ENCODE measurements around the gene XRN1. TPM values are rescaled to one million over a fixed set of nuclear protein-coding genes. Genes with fewer than 3 reads are reported as not detected.
A peak's percentile ranks its signal among the peaks of the same experiment; 100 is the strongest.

Gene XRN1
- total and polyA plus RNA-seq, 8 donors, result 26.7 to 39.2 (median 35.2) TPM

DNA sequence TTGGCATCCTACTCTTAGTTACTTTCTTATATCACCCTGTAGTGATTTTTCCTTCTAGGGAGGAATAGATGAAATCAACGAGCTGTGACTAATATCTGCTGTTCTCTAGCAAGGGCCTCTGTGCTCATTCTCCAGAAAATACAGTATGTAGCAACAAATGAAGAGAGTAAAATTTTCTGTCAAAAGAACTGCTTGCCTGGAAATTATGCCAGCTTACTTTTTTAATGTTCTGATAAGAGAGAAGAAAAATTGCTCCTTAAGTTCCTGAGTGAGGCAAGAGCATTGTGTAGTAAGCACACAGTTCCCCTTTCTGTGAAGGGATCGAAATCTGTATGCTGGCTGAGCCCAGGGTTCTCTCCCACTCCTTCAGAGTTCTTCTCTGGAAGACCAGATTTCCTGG lies 171.1 kb downstream of the XRN1 start:
- ATAC-seq (peak; percentile 28), DNase-seq (peak in 1 of 4 donors; percentile 17)
- intact Hi-C loops (cut with DNase I), result loop anchor here in 1 of 2 donors (5.0 kb wide), 1 partner anchor 149 kb away; no protein-coding TSS in a partner anchor
- Histone ChIP-seq H3K4me1 (peaks cover 0 to 37% of the 10 kb centered on the region in 2 donors), H3K4me3 (no peak overlapping the region), H3K27me3 (no peaks in the 10 kb centered on the region), H3K27ac (peak overlapping the region; percentile 16 to 68), H3K36me3 (no peaks in the 10 kb centered on the region), H3K9me3 (no peaks in the 10 kb centered on the region)
- TF ChIP-seq, protein P1, sequence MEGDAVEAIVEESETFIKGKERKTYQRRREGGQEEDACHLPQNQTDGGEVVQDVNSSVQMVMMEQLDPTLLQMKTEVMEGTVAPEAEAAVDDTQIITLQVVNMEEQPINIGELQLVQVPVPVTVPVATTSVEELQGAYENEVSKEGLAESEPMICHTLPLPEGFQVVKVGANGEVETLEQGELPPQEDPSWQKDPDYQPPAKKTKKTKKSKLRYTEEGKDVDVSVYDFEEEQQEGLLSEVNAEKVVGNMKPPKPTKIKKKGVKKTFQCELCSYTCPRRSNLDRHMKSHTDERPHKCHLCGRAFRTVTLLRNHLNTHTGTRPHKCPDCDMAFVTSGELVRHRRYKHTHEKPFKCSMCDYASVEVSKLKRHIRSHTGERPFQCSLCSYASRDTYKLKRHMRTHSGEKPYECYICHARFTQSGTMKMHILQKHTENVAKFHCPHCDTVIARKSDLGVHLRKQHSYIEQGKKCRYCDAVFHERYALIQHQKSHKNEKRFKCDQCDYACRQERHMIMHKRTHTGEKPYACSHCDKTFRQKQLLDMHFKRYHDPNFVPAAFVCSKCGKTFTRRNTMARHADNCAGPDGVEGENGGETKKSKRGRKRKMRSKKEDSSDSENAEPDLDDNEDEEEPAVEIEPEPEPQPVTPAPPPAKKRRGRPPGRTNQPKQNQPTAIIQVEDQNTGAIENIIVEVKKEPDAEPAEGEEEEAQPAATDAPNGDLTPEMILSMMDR (IDR thresholded peaks at IDR 0.05), result no peak

DNA sequence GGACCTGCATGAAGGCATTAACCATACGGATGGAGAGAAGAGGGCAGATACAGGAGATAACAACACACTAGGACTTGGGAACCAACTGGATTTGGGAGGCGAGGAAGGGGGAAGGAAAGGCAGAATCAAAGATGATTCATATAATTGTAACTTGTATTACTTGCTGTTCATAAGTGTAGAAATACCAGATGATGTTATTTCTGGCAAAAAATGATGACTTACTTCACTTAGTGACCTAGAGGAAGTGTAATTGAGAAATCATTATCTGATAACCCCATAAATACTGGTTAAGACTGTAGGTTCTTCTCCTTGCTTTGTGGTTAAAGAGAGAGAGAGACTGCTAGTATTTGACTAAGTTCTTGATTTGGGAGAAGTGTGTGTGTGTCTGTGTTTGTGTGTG lies 172.0 kb downstream of the XRN1 start:
- intact Hi-C loops (cut with DNase I), result loop anchor here in 1 of 2 donors (5.0 kb wide), 1 partner anchor 149 kb away; no protein-coding TSS in a partner anchor
- TF ChIP-seq, protein P1 (IDR thresholded peaks at IDR 0.05), result no peak
- H3K27ac ChIP-seq, result peak overlapping the region in 1 of 2 donors; percentile 68
- H3K36me3 ChIP-seq, result no peaks in the 10 kb centered on the region
- DNase-seq (no peak), ATAC-seq (peak; percentile 48)
- peaks cover 0 to 39% of the 10 kb centered on the region in 2 donors for H3K4me1 ChIP-seq
- no peaks in the 10 kb centered on the region for H3K9me3 ChIP-seq
- H3K27me3 ChIP-seq, result no peaks in the 10 kb centered on the region
- H3K4me3 ChIP-seq, result no peak overlapping the region

GRCh38 chr3:142274908-142275307 lies 172.9 kb downstream of the XRN1 start:
- Histone ChIP-seq H3K36me3 (no peaks in the 10 kb centered on the region), H3K4me3 (no peak overlapping the region), H3K27ac (no peak overlapping the region), H3K27me3 (no peaks in the 10 kb centered on the region), H3K4me1 (peaks cover 0 to 44% of the 10 kb centered on the region in 2 donors), H3K9me3 (no peaks in the 10 kb centered on the region)
- DNase-seq, result no peak
- ATAC-seq, result no peak
- intact Hi-C loops (cut with DNase I), result loop anchor here in 1 of 2 donors (5.0 kb wide), 1 partner anchor 148 kb away; no protein-coding TSS in a partner anchor
- TF ChIP-seq, protein P1 (IDR thresholded peaks at IDR 0.05), result no peak

DNA sequence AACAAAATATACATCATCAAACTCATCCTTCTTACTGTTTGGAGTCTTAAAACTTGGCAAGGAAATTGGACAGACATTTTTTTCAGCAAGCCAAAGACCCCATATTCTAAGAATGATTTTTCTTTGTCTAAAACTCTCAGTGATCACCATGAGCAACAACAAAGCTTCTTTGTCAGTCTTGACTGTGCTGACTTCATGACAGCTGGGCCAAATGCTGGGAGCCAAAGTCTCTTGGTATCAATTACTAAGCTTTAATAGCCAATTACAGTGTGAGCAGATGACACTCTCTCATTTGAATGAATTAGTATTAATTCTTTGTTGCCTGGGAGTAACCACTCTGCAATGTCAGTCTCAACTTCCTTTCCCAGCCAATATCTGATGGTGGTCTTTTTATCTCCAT lies 174.3 kb downstream of the XRN1 start:
- DNase-seq (no peak), ATAC-seq (no peak)
- no peaks in the 10 kb centered on the region for H3K9me3 ChIP-seq
- intact Hi-C loops (cut with DNase I), result no loop called here
- no peak overlapping the region for H3K27ac ChIP-seq
- TF ChIP-seq, protein P1 (IDR thresholded peaks at IDR 0.05), result no peak
- peaks cover 0 to 38% of the 10 kb centered on the region in 2 donors for H3K4me1 ChIP-seq
- H3K36me3 ChIP-seq, result no peaks in the 10 kb centered on the region
- no peak overlapping the region for H3K4me3 ChIP-seq
- no peaks in the 10 kb centered on the region for H3K27me3 ChIP-seq

DNA sequence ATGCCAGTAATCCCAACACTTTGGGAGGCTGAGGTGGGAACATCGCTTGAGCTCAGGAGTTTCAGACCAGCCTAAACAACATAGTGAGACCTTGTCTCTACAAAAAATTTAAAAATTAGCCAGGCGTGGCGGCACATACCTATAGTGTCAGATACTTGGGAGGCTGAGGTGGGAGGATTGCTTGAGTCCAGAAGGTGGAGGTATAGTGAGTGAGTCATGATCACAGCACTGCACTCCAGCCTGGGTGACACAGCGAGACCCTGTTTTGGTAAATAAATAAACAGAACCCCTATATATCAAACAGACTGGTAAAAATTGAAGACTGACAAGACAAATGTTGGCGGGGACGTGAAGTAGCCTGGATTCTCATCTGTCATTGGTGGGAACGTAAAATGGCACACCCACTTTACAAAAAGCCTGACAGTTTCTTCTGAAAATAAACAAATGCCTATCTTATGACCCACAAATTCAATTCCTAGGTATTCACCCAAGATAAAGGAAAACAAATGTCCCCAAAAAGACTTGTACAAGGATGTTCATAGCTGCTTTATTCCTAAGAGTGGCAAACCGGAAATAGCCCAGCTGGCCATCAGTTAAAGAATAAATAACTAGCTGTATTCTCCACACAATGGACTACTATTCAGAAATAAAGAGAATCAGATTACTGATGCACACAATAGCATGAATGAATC lies 175.5 kb downstream of the XRN1 start:
- H3K27ac ChIP-seq, result no peak overlapping the region
- TF ChIP-seq, protein P1 (IDR thresholded peaks at IDR 0.05), result no peak
- intact Hi-C loops (cut with DNase I), result no loop called here
- no peak overlapping the region for H3K4me3 ChIP-seq
- no peaks in the 10 kb centered on the region for H3K36me3 ChIP-seq
- DNase-seq (no peak), ATAC-seq (no peak)
- no peaks in the 10 kb centered on the region for H3K9me3 ChIP-seq
- peaks cover 0 to 34% of the 10 kb centered on the region in 2 donors for H3K4me1 ChIP-seq
- H3K27me3 ChIP-seq, result no peaks in the 10 kb centered on the region
